Measurements from ENCODE around the gene LRRN1.

LRRN1 gene

GRCh38 chr3:3848923-3849275 lies 49.7 kb downstream of the LRRN1 start:
- TF ChIP-seq, protein P1, sequence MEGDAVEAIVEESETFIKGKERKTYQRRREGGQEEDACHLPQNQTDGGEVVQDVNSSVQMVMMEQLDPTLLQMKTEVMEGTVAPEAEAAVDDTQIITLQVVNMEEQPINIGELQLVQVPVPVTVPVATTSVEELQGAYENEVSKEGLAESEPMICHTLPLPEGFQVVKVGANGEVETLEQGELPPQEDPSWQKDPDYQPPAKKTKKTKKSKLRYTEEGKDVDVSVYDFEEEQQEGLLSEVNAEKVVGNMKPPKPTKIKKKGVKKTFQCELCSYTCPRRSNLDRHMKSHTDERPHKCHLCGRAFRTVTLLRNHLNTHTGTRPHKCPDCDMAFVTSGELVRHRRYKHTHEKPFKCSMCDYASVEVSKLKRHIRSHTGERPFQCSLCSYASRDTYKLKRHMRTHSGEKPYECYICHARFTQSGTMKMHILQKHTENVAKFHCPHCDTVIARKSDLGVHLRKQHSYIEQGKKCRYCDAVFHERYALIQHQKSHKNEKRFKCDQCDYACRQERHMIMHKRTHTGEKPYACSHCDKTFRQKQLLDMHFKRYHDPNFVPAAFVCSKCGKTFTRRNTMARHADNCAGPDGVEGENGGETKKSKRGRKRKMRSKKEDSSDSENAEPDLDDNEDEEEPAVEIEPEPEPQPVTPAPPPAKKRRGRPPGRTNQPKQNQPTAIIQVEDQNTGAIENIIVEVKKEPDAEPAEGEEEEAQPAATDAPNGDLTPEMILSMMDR (IDR thresholded peaks at IDR 0.05; ENCODE audit: low read depth, low read length, missing control alignments): no peak

GRCh38 chr3:3851621-3852323 lies 52.5 kb downstream of the LRRN1 start:
- TF ChIP-seq, protein P1 (IDR thresholded peaks at IDR 0.05; ENCODE audit: low read depth, low read length, missing control alignments): no peak
- no peak overlapping the region for H3K4me3 ChIP-seq (ENCODE audit: low read depth, low read length)
- peak; percentile 15 for DNase-seq (ENCODE audit: low read depth)

More at GRCh38 chr3:3848923-3849275, 49.7 kb downstream of the LRRN1 start:
- no peak for DNase-seq (ENCODE audit: low read depth)
- H3K4me3 ChIP-seq (ENCODE audit: low read depth, low read length): no peak overlapping the region

GRCh38 chr3:3853544-3853943 lies 54.3 kb downstream of the LRRN1 start:
- DNase-seq (ENCODE audit: low read depth): no peak
- TF ChIP-seq, protein P1 (IDR thresholded peaks at IDR 0.05; ENCODE audit: low read depth, low read length, missing control alignments): no peak
- H3K4me3 ChIP-seq (ENCODE audit: low read depth, low read length): no peak overlapping the region

GRCh38 chr3:3855056-3855455 lies 55.8 kb downstream of the LRRN1 start:
- TF ChIP-seq, protein P1 (IDR thresholded peaks at IDR 0.05; ENCODE audit: low read depth, low read length, missing control alignments): no peak
- H3K4me3 ChIP-seq (ENCODE audit: low read depth, low read length): no peak overlapping the region
- no peak for DNase-seq (ENCODE audit: low read depth)

- no peak overlapping the region for H3K4me3 ChIP-seq (ENCODE audit: low read depth, low read length)
- no peak for DNase-seq (ENCODE audit: low read depth)
These were observed 61.0 kb downstream of the LRRN1 start for GRCh38 chr3:3860235-3860634.

DNA sequence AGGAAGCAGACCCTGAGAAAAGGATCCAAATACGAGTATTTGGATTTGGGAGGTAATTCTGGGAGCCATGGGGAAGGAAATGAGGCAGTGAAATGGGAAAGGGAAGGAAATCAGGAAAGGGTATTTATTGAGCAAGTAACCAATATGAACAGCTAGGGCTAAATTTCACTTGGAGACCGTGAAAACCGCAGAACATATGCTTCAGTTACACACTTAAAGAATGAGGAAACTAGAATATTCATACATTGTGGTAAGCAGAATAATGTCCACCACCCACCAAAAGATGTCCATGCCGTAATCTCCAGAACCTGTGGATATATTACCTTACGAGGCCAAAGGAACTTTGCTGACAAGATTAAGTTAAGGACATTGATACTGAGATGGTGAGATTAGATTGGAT lies 63.3 kb downstream of the LRRN1 start:
- TF ChIP-seq, protein P1 (IDR thresholded peaks at IDR 0.05; ENCODE audit: low read depth, low read length, missing control alignments): no peak
- no peak overlapping the region for H3K4me3 ChIP-seq (ENCODE audit: low read depth, low read length)
- no peak for DNase-seq (ENCODE audit: low read depth)

More at GRCh38 chr3:3860235-3860634, 61.0 kb downstream of the LRRN1 start:
- TF ChIP-seq, protein P1 (IDR thresholded peaks at IDR 0.05; ENCODE audit: low read depth, low read length, missing control alignments): no peak

- no peak overlapping the region for H3K4me3 ChIP-seq (ENCODE audit: low read depth, low read length)
- DNase-seq (ENCODE audit: low read depth): no peak
- TF ChIP-seq, protein P1 (IDR thresholded peaks at IDR 0.05; ENCODE audit: low read depth, low read length, missing control alignments): no peak
These were observed 76.3 kb downstream of the LRRN1 start for GRCh38 chr3:3875491-3875890.
